SK-N-SH treated with all-trans-retinoic acid at 6 μM for 48 hours (cell line): ENCODE measurements around the gene TIGD6.
A peak's percentile ranks its signal among the peaks of the same experiment; 100 is the strongest.

Experiments
- ATAC-seq: fragments of 200-7000 bp; cut with Tn5 transposase; 3 replicates; pipeline ENCODE4 v1.9.1; 2020; ENCODE audit warnings: mild to moderate bottlenecking, moderate library complexity
- ARNTL ChIP-seq: fragments of 450-650 bp; formaldehyde crosslinking; IDR thresholded peaks from 2 replicates; pipeline ENCODE4 v1.5.0; 2020; ENCODE audit warnings: low read depth, mild to moderate bottlenecking, moderate library complexity, borderline replicate concordance
- BACH2 ChIP-seq: fragments of 250-450 bp; sonication (Bioruptor Pico); IDR thresholded peaks from 2 replicates; pipeline ENCODE4 v1.9.0; 2021; ENCODE audit warnings: mild to moderate bottlenecking, borderline replicate concordance
- CSDC2 ChIP-seq: fragments of 250-450 bp; sonication (Bioruptor Pico); IDR thresholded peaks from 2 replicates; pipeline ENCODE4 v1.5.0; 2020; ENCODE audit warnings: mild to moderate bottlenecking, moderate library complexity
- ESRRG ChIP-seq: fragments of 250-450 bp; sonication (Bioruptor Pico); IDR thresholded peaks from 2 replicates; pipeline ENCODE4 v1.6.1; 2021; ENCODE audit warnings: mild to moderate bottlenecking
- GLIS3 ChIP-seq: fragments of 250-450 bp; sonication (Bioruptor Pico); IDR thresholded peaks from 2 replicates; pipeline ENCODE4 v1.5.0; 2020; ENCODE audit warnings: mild to moderate bottlenecking, moderate library complexity
- ISL1 ChIP-seq: fragments of 250-450 bp; sonication (Bioruptor Pico); IDR thresholded peaks from 2 replicates; pipeline ENCODE4 v2.1.2; 2022; ENCODE audit warnings: mild to moderate bottlenecking, moderate library complexity
- OSR1 ChIP-seq: fragments of 250-450 bp; sonication (Bioruptor Pico); IDR thresholded peaks from 2 replicates; pipeline ENCODE4 v1.8.0; 2022; ENCODE audit warnings: moderate library complexity, mild to moderate bottlenecking, inconsistent platforms
- PPARA ChIP-seq: fragments of 250-450 bp; sonication (Bioruptor Pico); IDR thresholded peaks from 2 replicates; pipeline ENCODE4 v1.5.0; 2020; ENCODE audit warnings: mild to moderate bottlenecking, borderline replicate concordance
- SNAI2 ChIP-seq: fragments of 250-450 bp; sonication (Bioruptor Pico); IDR thresholded peaks from 2 replicates; pipeline ENCODE4 v1.5.0; 2020; ENCODE audit warnings: mild to moderate bottlenecking, moderate library complexity
- TOX ChIP-seq: fragments of 250-450 bp; sonication (Bioruptor Pico); IDR thresholded peaks from 2 replicates; pipeline ENCODE4 v1.8.0; 2021; ENCODE audit warnings: mild to moderate bottlenecking, moderate library complexity, borderline replicate concordance
- ZC3H10 ChIP-seq: fragments of 250-450 bp; sonication (Bioruptor Pico); IDR thresholded peaks from 2 replicates; pipeline ENCODE4 v1.5.1; 2021; ENCODE audit warnings: mild to moderate bottlenecking, moderate library complexity
- ZFP3 ChIP-seq: fragments of 250-450 bp; sonication (Bioruptor Pico); IDR thresholded peaks from 2 replicates; pipeline ENCODE4 v1.5.0; 2020; ENCODE audit warnings: mild to moderate bottlenecking, moderate library complexity
- ZFP30 ChIP-seq: fragments of 450-650 bp; formaldehyde crosslinking; IDR thresholded peaks from 2 replicates; pipeline ENCODE4 v1.5.0; 2022; ENCODE audit warnings: mild to moderate bottlenecking, moderate library complexity
- ZNF565 ChIP-seq: fragments of 450-650 bp; formaldehyde crosslinking; conservative IDR thresholded peaks from 2 replicates; pipeline ENCODE4 v1.5.0; 2020; ENCODE audit warnings: low read depth, mild to moderate bottlenecking, moderate library complexity
- ZNF70 ChIP-seq: fragments of 450-650 bp; formaldehyde crosslinking; IDR thresholded peaks from 2 replicates; pipeline ENCODE4 v1.5.0; 2020; ENCODE audit warnings: mild to moderate bottlenecking, moderate library complexity
- ZNF8 ChIP-seq: fragments of 450-650 bp; formaldehyde crosslinking; IDR thresholded peaks from 2 replicates; pipeline ENCODE4 v1.5.0; 2020; ENCODE audit warnings: mild to moderate bottlenecking, moderate library complexity
- TF ChIP-seq, protein P1 (sequence below): fragments of 250-450 bp; sonication (Bioruptor Pico); IDR thresholded peaks from 2 replicates; pipeline ENCODE4 v1.5.1; 2021; ENCODE audit warnings: mild to moderate bottlenecking, moderate library complexity
- TF ChIP-seq, protein P2 (sequence below): fragments of 250-450 bp; sonication (Bioruptor Pico); IDR thresholded peaks from 2 replicates; pipeline ENCODE4 v1.5.1; 2020; ENCODE audit warnings: low read depth, mild to moderate bottlenecking, moderate library complexity
- TF ChIP-seq, protein P3 (sequence below): fragments of 250-450 bp; sonication (Bioruptor Pico); IDR thresholded peaks from 2 replicates; pipeline ENCODE4 v1.8.0; 2020; ENCODE audit warnings: mild to moderate bottlenecking, moderate library complexity, borderline replicate concordance
- TF ChIP-seq, protein P4 (sequence below): fragments of 250-450 bp; sonication (Bioruptor Pico); IDR thresholded peaks from 2 replicates; pipeline ENCODE4 v1.5.0; 2020; ENCODE audit warnings: mild to moderate bottlenecking, moderate library complexity
- TF ChIP-seq, protein P5 (sequence below): fragments of 250-450 bp; sonication (Bioruptor Pico); IDR thresholded peaks from 2 replicates; pipeline ENCODE4 v1.8.0; 2021; ENCODE audit warnings: low read depth, mild to moderate bottlenecking, moderate library complexity, borderline replicate concordance

Gene TIGD6

DNA sequence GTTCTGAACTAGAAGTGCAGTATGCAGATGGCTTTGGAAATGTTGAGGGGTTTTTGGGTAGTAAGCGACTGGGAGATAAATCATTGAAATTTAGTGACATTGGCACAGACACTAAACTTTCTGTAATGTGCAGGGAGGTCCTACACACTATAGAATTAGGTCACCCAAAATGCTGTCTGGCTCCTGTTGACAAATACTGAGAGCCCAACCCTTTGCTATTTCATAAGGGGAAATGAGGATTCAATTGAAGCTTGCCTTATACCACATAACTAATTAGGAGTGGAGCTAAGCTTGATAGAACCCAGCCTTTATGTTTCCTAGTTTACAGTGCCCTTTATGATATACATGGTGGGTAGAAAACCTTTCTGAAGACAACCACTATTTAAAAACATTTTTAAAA is 22.7 kb upstream of the TIGD6 start (continued):
- TF ChIP-seq TOX (CRISPR knock-in tag) (no peak), ZC3H10 (CRISPR knock-in tag) (no peak)

DNA sequence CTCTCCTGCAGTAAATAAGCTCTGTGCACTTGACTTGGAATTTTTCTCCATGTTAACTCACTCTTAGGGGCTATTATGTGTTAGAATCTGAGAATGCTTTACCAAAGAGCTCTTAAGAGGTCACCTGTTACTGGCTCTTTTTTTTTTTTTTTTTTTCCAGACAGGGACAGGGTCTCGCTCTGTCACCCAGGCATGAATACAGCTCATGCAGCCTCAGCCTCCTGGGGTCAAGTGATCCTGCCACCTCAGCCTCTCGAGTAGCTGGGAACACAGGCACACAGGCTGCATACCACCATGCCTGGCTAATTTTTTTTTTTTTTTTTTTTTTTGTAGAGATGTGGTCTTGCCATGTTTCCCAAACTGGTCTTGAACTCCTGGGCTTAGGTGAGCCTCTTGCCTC is 22.2 kb upstream of the TIGD6 start:
- no peak for TF ChIP-seq BACH2 (CRISPR knock-in tag)
- TF ChIP-seq, protein P1, sequence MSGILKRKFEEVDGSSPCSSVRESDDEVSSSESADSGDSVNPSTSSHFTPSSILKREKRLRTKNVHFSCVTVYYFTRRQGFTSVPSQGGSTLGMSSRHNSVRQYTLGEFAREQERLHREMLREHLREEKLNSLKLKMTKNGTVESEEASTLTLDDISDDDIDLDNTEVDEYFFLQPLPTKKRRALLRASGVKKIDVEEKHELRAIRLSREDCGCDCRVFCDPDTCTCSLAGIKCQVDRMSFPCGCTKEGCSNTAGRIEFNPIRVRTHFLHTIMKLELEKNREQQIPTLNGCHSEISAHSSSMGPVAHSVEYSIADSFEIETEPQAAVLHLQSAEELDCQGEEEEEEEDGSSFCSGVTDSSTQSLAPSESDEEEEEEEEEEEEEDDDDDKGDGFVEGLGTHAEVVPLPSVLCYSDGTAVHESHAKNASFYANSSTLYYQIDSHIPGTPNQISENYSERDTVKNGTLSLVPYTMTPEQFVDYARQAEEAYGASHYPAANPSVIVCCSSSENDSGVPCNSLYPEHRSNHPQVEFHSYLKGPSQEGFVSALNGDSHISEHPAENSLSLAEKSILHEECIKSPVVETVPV (CRISPR knock-in tag) = no peak
- TF ChIP-seq ZFP3 (CRISPR knock-in tag) = no peak
- TF ChIP-seq ARNTL = no peak
- no peak for TF ChIP-seq ZNF70 (CRISPR knock-in tag)
- TF ChIP-seq ZNF8 = no peak
- no peak for TF ChIP-seq TOX (CRISPR knock-in tag)
- no peak for TF ChIP-seq PPARA (CRISPR knock-in tag)
- no peak for TF ChIP-seq ISL1
- TF ChIP-seq, protein P2, sequence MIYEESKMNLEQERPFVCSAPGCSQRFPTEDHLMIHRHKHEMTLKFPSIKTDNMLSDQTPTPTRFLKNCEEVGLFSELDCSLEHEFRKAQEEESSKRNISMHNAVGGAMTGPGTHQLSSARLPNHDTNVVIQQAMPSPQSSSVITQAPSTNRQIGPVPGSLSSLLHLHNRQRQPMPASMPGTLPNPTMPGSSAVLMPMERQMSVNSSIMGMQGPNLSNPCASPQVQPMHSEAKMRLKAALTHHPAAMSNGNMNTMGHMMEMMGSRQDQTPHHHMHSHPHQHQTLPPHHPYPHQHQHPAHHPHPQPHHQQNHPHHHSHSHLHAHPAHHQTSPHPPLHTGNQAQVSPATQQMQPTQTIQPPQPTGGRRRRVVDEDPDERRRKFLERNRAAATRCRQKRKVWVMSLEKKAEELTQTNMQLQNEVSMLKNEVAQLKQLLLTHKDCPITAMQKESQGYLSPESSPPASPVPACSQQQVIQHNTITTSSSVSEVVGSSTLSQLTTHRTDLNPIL (CRISPR knock-in tag) = no peak
- TF ChIP-seq CSDC2 (CRISPR knock-in tag) = no peak
- no peak for TF ChIP-seq OSR1 (CRISPR knock-in tag)
- TF ChIP-seq, protein P3, sequence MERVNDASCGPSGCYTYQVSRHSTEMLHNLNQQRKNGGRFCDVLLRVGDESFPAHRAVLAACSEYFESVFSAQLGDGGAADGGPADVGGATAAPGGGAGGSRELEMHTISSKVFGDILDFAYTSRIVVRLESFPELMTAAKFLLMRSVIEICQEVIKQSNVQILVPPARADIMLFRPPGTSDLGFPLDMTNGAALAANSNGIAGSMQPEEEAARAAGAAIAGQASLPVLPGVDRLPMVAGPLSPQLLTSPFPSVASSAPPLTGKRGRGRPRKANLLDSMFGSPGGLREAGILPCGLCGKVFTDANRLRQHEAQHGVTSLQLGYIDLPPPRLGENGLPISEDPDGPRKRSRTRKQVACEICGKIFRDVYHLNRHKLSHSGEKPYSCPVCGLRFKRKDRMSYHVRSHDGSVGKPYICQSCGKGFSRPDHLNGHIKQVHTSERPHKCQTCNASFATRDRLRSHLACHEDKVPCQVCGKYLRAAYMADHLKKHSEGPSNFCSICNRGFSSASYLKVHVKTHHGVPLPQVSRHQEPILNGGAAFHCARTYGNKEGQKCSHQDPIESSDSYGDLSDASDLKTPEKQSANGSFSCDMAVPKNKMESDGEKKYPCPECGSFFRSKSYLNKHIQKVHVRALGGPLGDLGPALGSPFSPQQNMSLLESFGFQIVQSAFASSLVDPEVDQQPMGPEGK (CRISPR knock-in tag) = no peak
- TF ChIP-seq ZNF565 (CRISPR knock-in tag) = no peak
- TF ChIP-seq, protein P4, sequence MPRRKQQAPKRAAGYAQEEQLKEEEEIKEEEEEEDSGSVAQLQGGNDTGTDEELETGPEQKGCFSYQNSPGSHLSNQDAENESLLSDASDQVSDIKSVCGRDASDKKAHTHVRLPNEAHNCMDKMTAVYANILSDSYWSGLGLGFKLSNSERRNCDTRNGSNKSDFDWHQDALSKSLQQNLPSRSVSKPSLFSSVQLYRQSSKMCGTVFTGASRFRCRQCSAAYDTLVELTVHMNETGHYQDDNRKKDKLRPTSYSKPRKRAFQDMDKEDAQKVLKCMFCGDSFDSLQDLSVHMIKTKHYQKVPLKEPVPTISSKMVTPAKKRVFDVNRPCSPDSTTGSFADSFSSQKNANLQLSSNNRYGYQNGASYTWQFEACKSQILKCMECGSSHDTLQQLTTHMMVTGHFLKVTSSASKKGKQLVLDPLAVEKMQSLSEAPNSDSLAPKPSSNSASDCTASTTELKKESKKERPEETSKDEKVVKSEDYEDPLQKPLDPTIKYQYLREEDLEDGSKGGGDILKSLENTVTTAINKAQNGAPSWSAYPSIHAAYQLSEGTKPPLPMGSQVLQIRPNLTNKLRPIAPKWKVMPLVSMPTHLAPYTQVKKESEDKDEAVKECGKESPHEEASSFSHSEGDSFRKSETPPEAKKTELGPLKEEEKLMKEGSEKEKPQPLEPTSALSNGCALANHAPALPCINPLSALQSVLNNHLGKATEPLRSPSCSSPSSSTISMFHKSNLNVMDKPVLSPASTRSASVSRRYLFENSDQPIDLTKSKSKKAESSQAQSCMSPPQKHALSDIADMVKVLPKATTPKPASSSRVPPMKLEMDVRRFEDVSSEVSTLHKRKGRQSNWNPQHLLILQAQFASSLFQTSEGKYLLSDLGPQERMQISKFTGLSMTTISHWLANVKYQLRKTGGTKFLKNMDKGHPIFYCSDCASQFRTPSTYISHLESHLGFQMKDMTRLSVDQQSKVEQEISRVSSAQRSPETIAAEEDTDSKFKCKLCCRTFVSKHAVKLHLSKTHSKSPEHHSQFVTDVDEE (CRISPR knock-in tag) = no peak
- no peak for TF ChIP-seq ESRRG (CRISPR knock-in tag)
- no peak for TF ChIP-seq GLIS3 (CRISPR knock-in tag)
- no peak for TF ChIP-seq SNAI2 (CRISPR knock-in tag)
- TF ChIP-seq ZC3H10 (CRISPR knock-in tag) = no peak
- ATAC-seq = peak; percentile 3; the same call in 2 of the 3 replicates

DNA sequence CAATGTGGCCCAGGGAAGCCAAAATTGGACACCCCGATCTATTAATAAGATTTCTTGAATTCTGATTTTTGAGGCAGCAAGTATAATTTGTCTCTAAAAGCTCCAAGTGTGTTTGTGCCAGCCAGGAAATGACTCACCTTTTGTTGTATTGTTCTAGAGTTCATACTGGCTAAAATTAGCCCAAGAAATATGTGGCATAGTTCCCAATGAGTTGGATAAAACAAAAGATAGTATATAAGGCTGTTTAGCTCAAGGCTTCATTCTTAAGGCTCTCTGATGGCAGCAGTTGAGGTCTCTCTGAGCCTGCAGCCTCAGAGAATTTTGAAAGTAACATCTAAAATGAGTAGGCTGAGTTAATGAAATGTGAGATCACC is 21.7 kb upstream of the TIGD6 start:
- ATAC-seq = peak; percentile 79

DNA sequence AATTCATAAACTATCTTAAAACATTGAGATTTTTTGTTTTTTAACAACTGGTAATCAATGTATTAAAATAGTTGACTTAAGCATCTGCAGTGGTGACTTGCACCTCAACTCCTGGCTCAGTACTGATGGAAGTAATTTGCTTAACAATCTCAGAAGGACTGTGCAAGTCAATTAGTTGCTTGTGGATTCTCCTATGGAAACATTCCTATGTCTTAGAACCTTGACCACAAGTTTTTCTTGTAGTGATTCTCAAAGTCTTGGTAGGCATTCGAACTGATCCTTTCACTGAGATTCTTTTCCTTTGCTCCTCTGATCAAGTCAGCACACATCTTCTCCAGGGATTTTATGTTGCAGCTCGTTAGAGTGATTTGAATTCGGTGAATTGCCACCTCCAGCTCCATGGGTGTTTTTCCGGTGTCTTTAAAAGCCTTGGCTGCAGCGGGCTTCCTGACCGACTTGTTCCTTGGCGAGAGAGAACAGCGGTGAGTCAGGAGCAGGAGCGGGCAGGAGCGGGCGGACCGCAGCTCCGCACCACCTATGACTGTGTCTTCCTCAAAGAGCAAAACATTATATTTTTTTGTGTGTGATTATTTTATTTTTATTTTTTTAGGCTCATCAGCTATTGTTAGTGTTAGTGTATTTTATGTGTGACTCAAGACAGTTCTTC is 21.2 kb upstream of the TIGD6 start:
- ATAC-seq = peak; percentile 79
- TF ChIP-seq PPARA (CRISPR knock-in tag) (no peak), GLIS3 (CRISPR knock-in tag) (no peak), OSR1 (CRISPR knock-in tag) (no peak), CSDC2 (CRISPR knock-in tag) (no peak), ZC3H10 (CRISPR knock-in tag) (no peak), TOX (CRISPR knock-in tag) (no peak), ARNTL (no peak), BACH2 (CRISPR knock-in tag) (no peak), ISL1 (no peak), ZFP3 (CRISPR knock-in tag) (no peak), ZNF70 (CRISPR knock-in tag) (no peak), ZNF8 (no peak), ZFP30 (CRISPR knock-in tag) (no peak)
- TF ChIP-seq, protein P3 (CRISPR knock-in tag) = no peak
- TF ChIP-seq, protein P1 (CRISPR knock-in tag) = no peak
- TF ChIP-seq, protein P5, sequence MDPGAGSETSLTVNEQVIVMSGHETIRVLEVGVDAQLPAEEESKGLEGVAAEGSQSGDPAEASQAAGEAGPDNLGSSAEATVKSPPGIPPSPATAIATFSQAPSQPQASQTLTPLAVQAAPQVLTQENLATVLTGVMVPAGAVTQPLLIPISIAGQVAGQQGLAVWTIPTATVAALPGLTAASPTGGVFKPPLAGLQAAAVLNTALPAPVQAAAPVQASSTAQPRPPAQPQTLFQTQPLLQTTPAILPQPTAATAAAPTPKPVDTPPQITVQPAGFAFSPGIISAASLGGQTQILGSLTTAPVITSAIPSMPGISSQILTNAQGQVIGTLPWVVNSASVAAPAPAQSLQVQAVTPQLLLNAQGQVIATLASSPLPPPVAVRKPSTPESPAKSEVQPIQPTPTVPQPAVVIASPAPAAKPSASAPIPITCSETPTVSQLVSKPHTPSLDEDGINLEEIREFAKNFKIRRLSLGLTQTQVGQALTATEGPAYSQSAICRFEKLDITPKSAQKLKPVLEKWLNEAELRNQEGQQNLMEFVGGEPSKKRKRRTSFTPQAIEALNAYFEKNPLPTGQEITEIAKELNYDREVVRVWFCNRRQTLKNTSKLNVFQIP (CRISPR knock-in tag) = no peak

More for the DNA sequence above, 21.7 kb upstream of the TIGD6 start:
- TF ChIP-seq ISL1 = peak; percentile 64; the same call in 1 of the 2 replicates
- no peak for TF ChIP-seq OSR1 (CRISPR knock-in tag)
- TF ChIP-seq SNAI2 (CRISPR knock-in tag) = no peak
